HS-5 (cell line): ENCODE measurements around the gene GAS2.
A peak's percentile ranks its signal among the peaks of the same experiment; 100 is the strongest.

Experiments
- DNase-seq: peaks from one replicate; pipeline ENCODE4 v3.0.0-alpha.2; 2012; ENCODE audit warnings: low read depth

The GAS2 gene

GRCh38 chr11:22787551-22788162 lies 121.2 kb downstream of the GAS2 start:
- no peak for DNase-seq

GRCh38 chr11:22792497-22792896 lies 126.1 kb downstream of the GAS2 start:
- peak; percentile 67 for DNase-seq

- no peak for DNase-seq
These were observed 129.5 kb downstream of the GAS2 start for GRCh38 chr11:22795914-22796313.

- no peak for DNase-seq
These were observed 130.6 kb downstream of the GAS2 start for GRCh38 chr11:22797047-22797446.

- no peak for DNase-seq
These were observed 132.5 kb downstream of the GAS2 start for GRCh38 chr11:22798901-22799300.

- DNase-seq, result no peak
These were observed 134.1 kb downstream of the GAS2 start for GRCh38 chr11:22800482-22800881.

GRCh38 chr11:22802861-22803260 lies 136.4 kb downstream of the GAS2 start:
- DNase-seq, result no peak

GRCh38 chr11:22807391-22807790 lies 141.0 kb downstream of the GAS2 start:
- DNase-seq, result no peak

GRCh38 chr11:22807855-22808570 lies 141.6 kb downstream of the GAS2 start:
- peak; percentile 54 for DNase-seq

- DNase-seq, result no peak
These were observed 142.3 kb downstream of the GAS2 start for GRCh38 chr11:22808571-22809197.

- no peak for DNase-seq
These were observed 143.5 kb downstream of the GAS2 start for GRCh38 chr11:22809893-22810292.

- no peak for DNase-seq
These were observed 155.8 kb downstream of the GAS2 start for GRCh38 chr11:22822203-22822602.

GRCh38 chr11:22828373-22828772 lies 162.0 kb downstream of the GAS2 start:
- no peak for DNase-seq

- DNase-seq, result peak; percentile 66
These were observed 163.0 kb downstream of the GAS2 start, which contains the start of gene SVIP for GRCh38 chr11:22829231-22830081. TSS of gene SVIP (minus strand) at chr11:22829801. CDS start at chr11:22829748, 53 bp downstream.

- DNase-seq, result no peak
These were observed 163.6 kb downstream of the GAS2 start for GRCh38 chr11:22830082-22830414.

- DNase-seq, result peak; percentile 23
These were observed 166.1 kb downstream of the GAS2 start for GRCh38 chr11:22832315-22833015.

GRCh38 chr11:22846726-22847125 lies 180.3 kb downstream of the GAS2 start:
- DNase-seq, result no peak

- DNase-seq, result no peak
These were observed 185.1 kb downstream of the GAS2 start for GRCh38 chr11:22851477-22851876.

GRCh38 chr11:22859756-22860155 lies 193.3 kb downstream of the GAS2 start:
- no peak for DNase-seq

- no peak for DNase-seq
These were observed 193.8 kb downstream of the GAS2 start, which contains the start of gene CCDC179 for GRCh38 chr11:22860241-22860640. TSS of gene CCDC179 (minus strand) at chr11:22860474. CDS start at chr11:22860421, 53 bp downstream.
